ENCODE results near the gene DPCD.

Gene DPCD

GRCh38 chr10:101639141-101639900, 51.2 kb downstream of the DPCD start:
- no peaks in the 10 kb centered on the region for H3K9me3 ChIP-seq
- H3K4me3 ChIP-seq, result no peak overlapping the region
- no peak overlapping the region for H3K27ac ChIP-seq
- intact Hi-C loops (cut with DNase I; ENCODE audit: low total_unique reads), result no loop called here
- H3K27me3 ChIP-seq, result no peaks in the 10 kb centered on the region
- H3K4me1 ChIP-seq, result no peaks in the 10 kb centered on the region
- DNase-seq, result no peak
- no peak for TF ChIP-seq CTCF (IDR thresholded peaks at IDR 0.05)
- peaks cover 3 to 54% (median 4%) of the 10 kb centered on the region in 3 donors for H3K36me3 ChIP-seq

- no peaks in the 10 kb centered on the region for H3K9me3 ChIP-seq
- H3K27ac ChIP-seq, result no peak overlapping the region
- intact Hi-C loops (cut with DNase I; ENCODE audit: low total_unique reads), result no loop called here
- H3K27me3 ChIP-seq, result no peaks in the 10 kb centered on the region
- peaks cover 3 to 38% (median 3%) of the 10 kb centered on the region in 3 donors for H3K36me3 ChIP-seq
- peaks cover 0 to 11% (median 4%) of the 10 kb centered on the region in 4 donors for H3K4me1 ChIP-seq
- no peak for TF ChIP-seq CTCF (IDR thresholded peaks at IDR 0.05)
- no peak for DNase-seq
- H3K4me3 ChIP-seq, result no peak overlapping the region
These were observed 55.4 kb downstream of the DPCD start for GRCh38 chr10:101643546-101643945.

- no peak overlapping the region for H3K4me3 ChIP-seq
- intact Hi-C loops (cut with DNase I; ENCODE audit: low total_unique reads), result no loop called here
- peaks cover 0 to 11% (median 4%) of the 10 kb centered on the region in 4 donors for H3K4me1 ChIP-seq
- no peak for DNase-seq
- no peak overlapping the region for H3K27ac ChIP-seq
- H3K27me3 ChIP-seq, result no peaks in the 10 kb centered on the region
- H3K36me3 ChIP-seq, result peaks cover 0 to 35% (median 3%) of the 10 kb centered on the region in 3 donors
- H3K9me3 ChIP-seq, result no peaks in the 10 kb centered on the region
- no peak for TF ChIP-seq CTCF (IDR thresholded peaks at IDR 0.05)
These were observed 55.9 kb downstream of the DPCD start for GRCh38 chr10:101644002-101644401.

GRCh38 chr10:101645659-101646058, 57.5 kb downstream of the DPCD start:
- intact Hi-C loops (cut with DNase I; ENCODE audit: low total_unique reads), result no loop called here
- Histone ChIP-seq H3K4me3 (no peak overlapping the region), H3K36me3 (peaks cover 0 to 43% (median 10%) of the 10 kb centered on the region in 3 donors), H3K9me3 (no peaks in the 10 kb centered on the region), H3K27me3 (no peaks in the 10 kb centered on the region), H3K27ac (no peak overlapping the region), H3K4me1 (peaks cover 0 to 11% (median 4%) of the 10 kb centered on the region in 4 donors)
- DNase-seq, result no peak
- TF ChIP-seq CTCF (IDR thresholded peaks at IDR 0.05), result no peak

- no peak for TF ChIP-seq CTCF (IDR thresholded peaks at IDR 0.05)
- intact Hi-C loops (cut with DNase I; ENCODE audit: low total_unique reads), result no loop called here
- H3K4me3 ChIP-seq, result no peak overlapping the region
- no peak for DNase-seq
- no peak overlapping the region for H3K27ac ChIP-seq
- peaks cover 0 to 50% (median 16%) of the 10 kb centered on the region in 3 donors for H3K36me3 ChIP-seq
- no peaks in the 10 kb centered on the region for H3K9me3 ChIP-seq
- H3K4me1 ChIP-seq, result peaks cover 0 to 11% (median 4%) of the 10 kb centered on the region in 4 donors
- no peaks in the 10 kb centered on the region for H3K27me3 ChIP-seq
These were observed 58.2 kb downstream of the DPCD start for GRCh38 chr10:101646364-101646763.
